Measurements from ENCODE around the gene SERPINB6.
"Not testable (repeated sequence)": the region's sequence is repeated elsewhere in the genome, so short reads cannot be mapped to it uniquely, and the experiment has no call there.

The SERPINB6 gene

DNA sequence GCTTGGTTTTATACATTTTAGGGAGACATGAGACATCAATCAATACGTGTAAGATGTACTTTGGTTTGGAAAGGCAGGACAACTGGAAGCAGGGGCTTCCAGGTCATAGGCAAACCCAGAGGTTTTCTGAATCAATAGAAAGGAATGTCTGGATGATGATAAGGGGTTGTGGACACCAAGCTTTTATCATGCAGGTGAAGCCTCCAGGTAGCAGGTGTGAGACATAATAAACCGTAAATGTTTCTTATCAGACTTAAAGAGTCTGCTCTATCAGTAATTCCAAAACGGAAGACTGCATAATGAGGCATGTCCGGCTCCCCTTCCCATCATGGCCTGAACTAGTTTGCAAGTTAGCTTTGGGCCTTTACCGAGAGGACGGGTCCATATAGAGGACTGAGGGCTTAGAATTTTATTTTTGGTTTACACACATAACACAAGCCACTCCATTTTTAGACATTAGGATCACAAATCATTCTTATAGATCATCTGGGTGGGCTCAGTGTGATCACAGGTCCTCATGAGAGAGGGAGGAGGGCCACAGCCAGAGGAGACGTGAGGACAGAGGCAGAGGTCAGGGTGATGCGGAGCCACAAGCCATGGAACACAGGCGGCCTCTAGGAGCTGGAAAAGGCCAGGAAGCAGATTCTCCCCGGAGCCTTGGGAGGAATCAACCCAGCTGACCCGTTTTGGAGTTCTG is 57.6 kb downstream of the SERPINB6 start:
- DNase-seq (ENCODE audit: low read depth), result no peak

- DNase-seq (ENCODE audit: low read depth), result no peak
Observed at GRCh38 chr6:2911171-2911570, 60.2 kb downstream of the SERPINB6 start.

DNA sequence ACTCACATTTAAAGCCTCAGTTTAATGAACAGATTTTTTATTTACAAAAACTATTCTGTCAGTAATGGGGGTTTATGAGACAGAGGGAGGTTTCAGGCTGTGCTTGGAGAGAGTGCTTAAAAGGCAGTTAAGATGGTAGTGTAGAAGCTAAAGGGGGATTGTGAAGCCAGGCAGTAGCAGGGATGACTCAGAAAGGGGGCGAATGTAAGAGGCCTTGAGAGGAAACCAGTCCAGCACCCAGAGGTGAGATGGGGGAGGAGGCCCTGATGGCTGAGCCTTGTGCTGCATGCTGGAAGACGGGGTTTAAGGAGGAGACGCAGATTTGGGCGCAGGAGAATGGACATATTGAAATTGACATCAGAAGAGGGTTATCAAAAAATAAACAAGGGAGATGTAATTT is 61.6 kb downstream of the SERPINB6 start:
- DNase-seq (ENCODE audit: low read depth), result no peak

DNA sequence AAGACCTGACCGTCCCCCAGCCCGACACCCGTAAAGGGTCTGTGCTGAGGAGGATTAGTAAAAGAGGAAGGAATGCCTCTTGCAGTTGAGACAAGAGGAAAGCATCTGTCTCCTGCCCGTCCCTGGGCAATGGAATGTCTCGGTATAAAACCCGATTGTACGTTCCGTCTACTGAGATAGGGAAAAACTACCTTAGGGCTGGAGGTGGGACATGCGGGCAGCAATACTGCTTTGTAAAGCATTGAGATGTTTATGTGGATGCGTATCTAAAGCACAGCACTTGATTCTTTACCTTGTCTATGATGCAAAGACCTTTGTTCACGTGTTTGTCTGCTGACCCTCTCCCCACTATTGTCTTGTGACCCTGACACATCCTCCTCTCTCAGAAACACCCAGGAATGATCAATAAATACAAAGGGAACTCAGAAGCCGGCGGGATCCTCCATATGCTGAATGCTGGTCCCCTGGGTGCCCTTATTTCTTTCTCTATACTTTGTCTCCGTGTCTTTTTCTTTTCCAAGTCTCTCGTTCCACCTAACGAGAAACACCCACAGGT is 62.2 kb downstream of the SERPINB6 start:
- not testable (repeated sequence) for DNase-seq (ENCODE audit: low read depth)

DNA sequence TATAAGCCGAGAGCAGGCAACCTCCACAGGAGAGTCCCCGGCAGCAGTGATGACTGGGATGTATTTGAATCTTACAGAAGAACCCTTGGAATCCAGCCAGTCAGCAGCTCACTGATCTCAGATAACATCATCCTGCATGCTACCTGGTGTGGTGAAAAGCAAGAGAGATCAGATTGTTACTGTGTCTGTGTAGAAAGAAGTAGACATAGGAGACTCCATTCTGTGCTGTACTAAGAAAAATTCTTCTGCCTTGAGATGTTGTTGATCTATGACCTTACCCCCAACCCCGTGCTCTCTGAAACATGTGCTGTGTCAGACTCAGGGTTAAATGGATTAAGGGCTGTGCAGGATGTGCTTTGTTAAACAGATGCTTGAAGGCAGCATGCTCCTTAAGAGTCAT is 62.9 kb downstream of the SERPINB6 start:
- not testable (repeated sequence) for DNase-seq (ENCODE audit: low read depth)

- DNase-seq (ENCODE audit: low read depth), result not testable (repeated sequence)
Observed at GRCh38 chr6:2903411-2904185, 67.8 kb downstream of the SERPINB6 start.

DNA sequence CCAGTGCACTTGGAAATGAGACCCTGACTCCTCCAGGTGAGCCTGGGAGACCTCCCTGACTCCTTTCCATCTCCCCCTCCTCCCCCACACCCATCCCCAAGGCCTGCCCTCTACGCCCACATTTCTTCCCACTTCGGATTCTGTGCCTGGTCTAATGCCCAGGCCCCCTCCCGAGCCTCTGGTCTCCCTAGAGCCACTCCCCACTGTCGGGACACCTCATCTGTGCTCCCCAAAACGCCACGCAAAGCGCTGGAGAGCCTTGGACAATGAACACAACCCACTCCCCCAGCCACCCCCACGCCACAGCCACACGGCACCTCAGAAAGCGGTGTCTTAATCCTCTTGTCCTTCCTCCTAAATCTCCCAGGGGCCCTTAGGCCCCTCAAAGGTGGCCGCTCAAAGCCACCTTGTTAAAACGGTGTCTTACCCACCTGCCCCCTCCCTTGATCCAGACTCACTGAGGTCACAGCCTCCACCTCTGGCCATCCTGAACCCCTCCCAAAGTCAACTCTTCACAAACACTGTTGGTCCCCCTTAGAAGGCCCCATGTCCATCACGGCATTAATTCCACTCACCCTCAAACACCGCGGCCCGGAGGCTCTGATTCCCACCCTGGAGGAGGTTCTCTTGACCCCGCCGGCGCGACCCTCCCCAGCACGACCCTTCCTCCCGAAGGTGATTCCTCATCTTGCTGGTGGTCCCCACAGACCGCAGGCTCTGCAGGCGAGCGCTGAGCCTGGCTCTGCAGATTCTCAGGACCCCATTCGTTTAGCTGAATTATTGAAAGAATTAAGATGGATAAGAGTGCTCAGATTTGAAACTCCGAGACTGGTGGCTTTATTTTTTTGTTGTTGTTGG is 69.5 kb downstream of the SERPINB6 start:
- not testable (repeated sequence) for DNase-seq (ENCODE audit: low read depth)

GRCh38 chr6:2900821-2901644 is 70.3 kb downstream of the SERPINB6 start:
- no peak for DNase-seq (ENCODE audit: low read depth)

GRCh38 chr6:2900221-2900807 is 71.1 kb downstream of the SERPINB6 start:
- DNase-seq (ENCODE audit: low read depth), result no peak

DNA sequence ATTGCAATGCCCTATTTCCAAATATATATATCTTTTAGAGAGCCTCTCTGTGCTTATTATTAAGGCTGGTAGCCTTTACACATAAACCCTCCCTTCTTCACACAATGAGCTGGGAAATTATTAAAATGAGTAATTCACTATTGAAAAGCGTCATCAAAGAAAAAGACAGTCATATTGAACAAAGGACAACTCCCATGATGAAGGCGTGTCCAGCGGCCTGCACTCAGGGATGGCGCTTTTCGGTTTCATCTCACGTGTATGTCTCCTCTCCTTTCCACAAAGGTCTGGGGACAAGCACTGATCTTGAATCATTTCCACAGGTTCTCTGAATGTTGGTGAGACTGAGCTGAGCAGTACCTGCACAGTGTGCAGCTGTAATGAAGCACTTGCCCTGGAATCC is 71.8 kb downstream of the SERPINB6 start:
- DNase-seq (ENCODE audit: low read depth), result no peak

All from fibroblast of the conjunctiva (primary cell).